ENCODE results near the gene ACSL1.

The ACSL1 gene

GRCh38 chr4:184811526-184812198, 14.1 kb downstream of the ACSL1 start:
- no peak for DNase-seq

GRCh38 chr4:184810720-184811119, 15.0 kb downstream of the ACSL1 start:
- DNase-seq: no peak

- DNase-seq: no peak
Observed at GRCh38 chr4:184808713-184809050, 17.1 kb downstream of the ACSL1 start.

GRCh38 chr4:184807797-184808712, 17.7 kb downstream of the ACSL1 start:
- DNase-seq: no peak

GRCh38 chr4:184807256-184807655, 18.5 kb downstream of the ACSL1 start:
- no peak for DNase-seq

DNA sequence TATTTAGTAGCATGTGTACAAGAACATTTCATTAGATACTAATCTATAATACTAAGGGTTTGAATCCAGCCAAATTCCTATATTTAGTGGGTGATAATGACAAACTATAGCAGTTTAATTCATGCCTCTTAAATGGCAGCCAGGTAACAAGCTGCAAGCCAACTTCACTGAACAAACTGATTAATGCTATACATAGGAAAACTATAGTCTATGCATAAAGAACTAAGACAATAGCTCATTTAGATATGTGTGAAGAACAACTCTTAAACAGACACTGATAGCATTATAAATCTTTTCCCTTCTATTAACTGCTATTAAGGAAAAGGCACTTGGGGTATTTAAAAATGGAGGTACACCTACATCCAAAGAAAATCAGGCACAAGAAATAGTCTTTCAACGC, 19.1 kb downstream of the ACSL1 start:
- DNase-seq: no peak

DNA sequence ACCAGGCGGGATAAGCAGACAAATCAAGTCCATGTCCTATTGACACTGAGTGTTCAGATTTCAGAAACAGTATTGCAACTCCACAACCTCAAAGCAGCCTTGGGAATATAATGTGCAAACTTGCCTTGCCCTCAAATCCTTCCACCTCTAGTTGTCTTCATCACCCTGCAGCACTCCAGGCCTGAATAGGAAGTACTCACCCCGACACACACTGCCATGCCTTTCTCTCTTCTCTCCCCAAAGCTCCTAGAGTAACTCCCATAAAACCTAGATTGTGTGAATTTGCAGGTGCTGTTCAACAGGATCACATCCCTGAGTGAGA, 19.6 kb downstream of the ACSL1 start:
- no peak for DNase-seq

- DNase-seq: no peak
Observed at GRCh38 chr4:184805462-184806228, 20.1 kb downstream of the ACSL1 start.

DNA sequence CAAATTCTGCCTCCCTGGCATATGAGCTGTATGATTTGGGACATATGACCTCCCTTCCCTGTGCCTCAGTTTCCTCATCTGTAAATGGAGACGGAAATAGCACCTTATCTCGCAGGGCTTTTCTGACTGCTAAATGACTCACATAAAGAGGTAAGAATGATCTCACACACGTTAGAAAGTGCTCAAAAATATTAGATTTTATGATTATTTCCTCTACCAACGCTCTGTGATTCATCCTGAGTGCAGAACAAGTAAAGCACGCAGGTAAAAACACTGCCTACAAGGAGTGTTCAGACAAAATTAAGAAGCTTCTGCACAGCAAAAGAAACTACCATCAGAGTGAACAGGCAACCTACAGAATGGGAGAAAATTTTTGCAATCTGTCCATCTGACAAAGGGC, 21.1 kb downstream of the ACSL1 start:
- no peak for DNase-seq

DNA sequence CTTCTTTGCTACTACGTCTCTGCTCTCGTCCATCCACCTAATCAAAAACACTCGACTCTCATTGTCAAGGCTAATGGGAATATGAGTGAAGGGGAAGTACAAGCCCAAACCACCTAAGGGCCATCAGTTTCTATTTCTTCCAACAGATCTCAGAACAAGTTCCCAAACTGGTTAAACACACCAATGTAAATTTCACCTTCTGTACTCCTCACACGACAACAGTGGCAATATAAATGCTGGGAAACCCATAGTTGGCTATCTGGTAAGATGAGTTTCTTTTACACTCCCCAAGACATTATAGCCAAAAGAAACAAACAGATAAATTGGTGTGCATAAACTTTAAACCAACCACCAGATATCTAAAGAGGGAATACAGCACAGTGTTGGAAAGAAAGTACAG, 21.9 kb downstream of the ACSL1 start:
- DNase-seq: no peak

DNA sequence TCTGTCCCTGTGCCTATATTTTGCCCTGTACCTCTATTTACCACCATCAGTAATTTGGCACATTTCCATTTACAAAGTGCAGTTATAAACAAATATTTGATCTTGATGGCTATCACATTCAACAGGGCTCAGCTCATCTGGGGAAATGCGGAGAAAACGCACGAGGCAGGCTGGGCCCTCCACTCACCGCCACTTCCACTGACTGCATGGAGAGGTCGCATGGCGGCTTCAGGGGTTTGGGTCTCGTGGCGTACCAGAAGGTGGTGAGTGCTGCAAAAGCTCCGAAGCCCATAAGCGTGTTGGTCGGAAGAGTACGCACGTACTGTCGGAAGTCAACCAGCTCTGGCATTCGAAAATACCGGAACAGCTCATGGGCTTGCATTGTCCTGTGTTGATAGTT, 22.6 kb downstream of the ACSL1 start:
- DNase-seq: no peak

- DNase-seq: no peak
Observed at GRCh38 chr4:184802697-184803015, 23.1 kb downstream of the ACSL1 start.

- peak; percentile 58 for DNase-seq
Observed at GRCh38 chr4:184801781-184802696, 23.7 kb downstream of the ACSL1 start.

- DNase-seq: no peak
Observed at GRCh38 chr4:184798504-184798903, 27.3 kb downstream of the ACSL1 start.

- DNase-seq: no peak
Observed at GRCh38 chr4:184796906-184797305, 28.9 kb downstream of the ACSL1 start.

DNA sequence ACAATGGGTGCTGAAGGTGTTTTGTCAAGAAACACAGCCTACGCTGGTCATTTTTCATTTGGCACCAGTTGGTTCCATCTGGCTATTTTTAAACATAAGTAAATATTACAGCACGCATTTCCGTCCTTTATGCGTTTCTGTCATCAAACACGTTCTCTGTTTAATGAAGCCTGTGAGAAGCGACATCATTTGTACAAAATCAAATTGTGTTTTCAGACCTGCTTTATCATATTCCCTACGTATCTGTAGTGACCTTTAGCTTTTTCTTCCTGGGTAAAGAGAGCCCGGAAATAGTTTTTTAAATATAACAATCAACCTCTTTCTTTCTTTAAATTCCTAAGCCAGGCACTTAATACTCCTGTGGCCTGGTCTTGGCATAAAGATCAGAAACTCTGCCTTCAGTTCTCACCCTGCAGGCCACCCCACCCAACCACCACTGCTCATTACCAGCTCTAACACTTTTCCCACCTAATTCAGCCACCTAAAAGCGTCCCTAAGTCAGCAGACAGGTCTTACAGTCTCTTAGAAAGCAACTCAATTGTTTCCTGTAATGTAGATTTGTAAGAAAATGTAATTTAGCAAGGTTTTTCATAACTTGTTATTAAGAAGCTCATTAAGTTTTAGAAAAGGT, 30.4 kb downstream of the ACSL1 start:
- no peak for DNase-seq

GRCh38 chr4:184794470-184794869, 31.3 kb downstream of the ACSL1 start:
- DNase-seq: no peak

GRCh38 chr4:184793735-184794355, 31.9 kb downstream of the ACSL1 start:
- DNase-seq: no peak

GRCh38 chr4:184792950-184793555, 32.7 kb downstream of the ACSL1 start:
- no peak for DNase-seq

DNA sequence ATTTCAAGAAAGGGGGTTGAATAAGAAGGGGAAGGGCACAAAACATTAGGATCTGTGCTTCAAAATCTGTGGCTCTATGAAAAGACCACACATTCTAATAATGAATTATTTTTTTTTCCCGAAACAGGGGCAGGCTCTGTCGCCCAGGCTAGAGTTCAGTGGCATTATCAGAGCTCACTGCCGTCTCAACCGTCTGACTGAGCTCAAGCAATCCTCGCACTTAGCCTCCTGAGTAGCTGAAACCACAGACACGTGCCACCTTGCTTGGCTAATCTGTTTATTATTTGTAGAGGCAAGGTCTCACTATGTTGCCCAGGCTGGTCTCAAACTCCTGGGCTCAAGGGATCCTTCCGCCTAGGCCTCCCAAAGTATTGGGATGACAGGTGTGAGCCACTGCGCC, 33.4 kb downstream of the ACSL1 start:
- no peak for DNase-seq

- no peak for DNase-seq
Observed at GRCh38 chr4:184790826-184791225, 34.9 kb downstream of the ACSL1 start.
